Superior temporal gyrus (tissue), 1 donor: Measurements from ENCODE around the gene VPS45.

ENCODE experiments used
- DNase-seq: peaks from one replicate; pipeline ENCODE4 v3.0.0-alpha.2; 2016; ENCODE audit errors: extremely low spot score

The VPS45 gene

GRCh38 chr1:150192012-150192411 lies 124.4 kb downstream of the VPS45 start:
- DNase-seq = no peak

- DNase-seq = no peak
Measured at GRCh38 chr1:150194381-150195031, 126.9 kb downstream of the VPS45 start.
